Smooth muscle cell (in vitro differentiated cells): Measurements from ENCODE around the gene DIP2C. TPM values are rescaled to one million over a fixed set of nuclear protein-coding genes. Genes with fewer than 3 reads are reported as not detected.

ENCODE experiments used
- DNase-seq: peaks from one replicate; lab custom pipeline; 2025; ENCODE audit not compliant: unreplicated experiment; lab: John Stamatoyannopoulos, UW
- H2AFZ ChIP-seq: fragments of 200-600 bp; sonication (generic); 2 replicates; pipeline ENCODE4 v1.6.0; 2016; ENCODE audit warnings: antibody characterized with exemption, low read depth, mild to moderate bottlenecking
- H3F3A ChIP-seq: fragments of 200-600 bp; sonication (generic); 2 replicates; pipeline ENCODE4 v1.6.0; 2017; ENCODE audit warnings: antibody characterized with exemption, low read depth
- H3K27ac ChIP-seq: fragments of 200-600 bp; sonication (generic); 2 replicates; pipeline ENCODE4 v1.5.1; 2016; ENCODE audit warnings: low read depth, mild to moderate bottlenecking
- H3K27me3 ChIP-seq: fragments of 200-600 bp; sonication (generic); 2 replicates; pipeline ENCODE4 v1.6.1; 2016; ENCODE audit warnings: low read depth, mild to moderate bottlenecking
- H3K36me3 ChIP-seq: fragments of 200-600 bp; sonication (generic); 2 replicates; pipeline ENCODE4 v1.5.1; 2016; ENCODE audit warnings: low read depth
- H3K4me1 ChIP-seq: fragments of 200-600 bp; sonication (generic); 2 replicates; pipeline ENCODE4 v1.5.1; 2016; ENCODE audit warnings: low read depth
- H3K4me2 ChIP-seq: fragments of 200-600 bp; sonication (generic); 2 replicates; pipeline ENCODE4 v1.6.0; 2016; ENCODE audit warnings: mild to moderate bottlenecking
- H3K4me3 ChIP-seq: fragments of 200-600 bp; sonication (generic); 2 replicates; pipeline ENCODE4 v1.5.1; 2016; ENCODE audit warnings: mild to moderate bottlenecking
- H3K79me2 ChIP-seq: fragments of 200-600 bp; sonication (generic); 2 replicates; pipeline ENCODE4 v1.6.0; 2016; ENCODE audit warnings: low read depth, mild to moderate bottlenecking
- H3K9ac ChIP-seq: fragments of 200-600 bp; sonication (generic); 2 replicates; pipeline ENCODE4 v1.6.0; 2016; ENCODE audit warnings: low read depth
- H3K9me3 ChIP-seq: fragments of 200-600 bp; sonication (generic); replicated peaks from 2 replicates; pipeline ENCODE4 v1.5.1; 2016; ENCODE audit warnings: low read depth
- H4K20me1 ChIP-seq: fragments of 200-600 bp; sonication (generic); 2 replicates; pipeline ENCODE4 v1.6.0; 2016; ENCODE audit warnings: low read depth
- WGBS: methylation state at CpG from one replicate; pipeline ENCODE4 v1.1.7; 2016; ENCODE audit warnings: low lambda C conversion rate; 5-methylcytosine and 5-hydroxymethylcytosine counted together
- polyA plus RNA-seq: library from polyadenylated mRNA; unstranded; fragments of >200 nt; fragmentation: Nextera tagmentation; extraction: Ambion mirVana; gene quantifications from 2 replicates; pipeline ENCODE4 v1.2.1, GENCODE V29; 2016
- total RNA-seq: library from RNA; depleted of rRNA; stranded (reverse); fragments of >200 nt; gene quantifications from 2 replicates; pipeline ENCODE4 v1.2.3, GENCODE V29; 2014
- TF ChIP-seq, protein P1 (sequence below): fragments of 200-600 bp; sonication (generic); IDR thresholded peaks from 2 replicates; pipeline ENCODE4 v1.5.1; 2017; ENCODE audit warnings: borderline replicate concordance, mild to moderate bottlenecking, antibody characterized with exemption; ENCODE audit not compliant: insufficient read depth, poor library complexity, severe bottlenecking

Gene DIP2C
- total and polyA plus RNA-seq, 2 experiments from 2014 or later = 14.9 to 15.3 TPM

DNA sequence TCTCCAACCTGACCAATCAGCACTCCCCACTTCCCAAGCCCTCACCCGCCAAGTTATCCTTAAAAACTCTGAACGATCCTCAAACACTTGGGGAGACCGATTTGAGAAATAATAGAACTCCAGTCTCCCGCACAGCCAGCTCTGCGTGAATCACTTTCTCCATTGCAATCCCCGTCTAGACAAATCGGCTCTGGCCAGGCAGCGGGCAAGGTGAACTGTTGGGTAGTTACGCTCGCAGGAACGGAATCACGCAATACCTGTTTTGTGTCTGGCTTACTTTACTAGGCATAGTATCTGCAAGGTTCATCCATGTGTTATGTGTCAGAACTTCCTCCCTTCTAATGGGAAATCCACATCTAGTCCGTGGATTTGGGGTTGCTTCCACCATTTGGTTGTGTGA, 282.5 kb downstream of the DIP2C start:
- Histone ChIP-seq H2AFZ (no peak overlapping the region), H3K36me3 (peaks cover 20% of the 10 kb centered on the region), H4K20me1 (peaks cover 7% of the 10 kb centered on the region), H3K4me3 (no peak overlapping the region), H3F3A (no peaks in the 10 kb centered on the region), H3K4me2 (no peak overlapping the region), H3K4me1 (no peaks in the 10 kb centered on the region), H3K79me2 (no peaks in the 10 kb centered on the region), H3K27me3 (no peaks in the 10 kb centered on the region), H3K9me3 (no peaks in the 10 kb centered on the region), H3K27ac (peak overlapping the region; percentile 13), H3K9ac (no peak overlapping the region)
- WGBS = 89% methylated on average over 13 of the region's 13 CpGs
- TF ChIP-seq, protein P1, sequence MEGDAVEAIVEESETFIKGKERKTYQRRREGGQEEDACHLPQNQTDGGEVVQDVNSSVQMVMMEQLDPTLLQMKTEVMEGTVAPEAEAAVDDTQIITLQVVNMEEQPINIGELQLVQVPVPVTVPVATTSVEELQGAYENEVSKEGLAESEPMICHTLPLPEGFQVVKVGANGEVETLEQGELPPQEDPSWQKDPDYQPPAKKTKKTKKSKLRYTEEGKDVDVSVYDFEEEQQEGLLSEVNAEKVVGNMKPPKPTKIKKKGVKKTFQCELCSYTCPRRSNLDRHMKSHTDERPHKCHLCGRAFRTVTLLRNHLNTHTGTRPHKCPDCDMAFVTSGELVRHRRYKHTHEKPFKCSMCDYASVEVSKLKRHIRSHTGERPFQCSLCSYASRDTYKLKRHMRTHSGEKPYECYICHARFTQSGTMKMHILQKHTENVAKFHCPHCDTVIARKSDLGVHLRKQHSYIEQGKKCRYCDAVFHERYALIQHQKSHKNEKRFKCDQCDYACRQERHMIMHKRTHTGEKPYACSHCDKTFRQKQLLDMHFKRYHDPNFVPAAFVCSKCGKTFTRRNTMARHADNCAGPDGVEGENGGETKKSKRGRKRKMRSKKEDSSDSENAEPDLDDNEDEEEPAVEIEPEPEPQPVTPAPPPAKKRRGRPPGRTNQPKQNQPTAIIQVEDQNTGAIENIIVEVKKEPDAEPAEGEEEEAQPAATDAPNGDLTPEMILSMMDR = no peak
- DNase-seq = no peak

DNA sequence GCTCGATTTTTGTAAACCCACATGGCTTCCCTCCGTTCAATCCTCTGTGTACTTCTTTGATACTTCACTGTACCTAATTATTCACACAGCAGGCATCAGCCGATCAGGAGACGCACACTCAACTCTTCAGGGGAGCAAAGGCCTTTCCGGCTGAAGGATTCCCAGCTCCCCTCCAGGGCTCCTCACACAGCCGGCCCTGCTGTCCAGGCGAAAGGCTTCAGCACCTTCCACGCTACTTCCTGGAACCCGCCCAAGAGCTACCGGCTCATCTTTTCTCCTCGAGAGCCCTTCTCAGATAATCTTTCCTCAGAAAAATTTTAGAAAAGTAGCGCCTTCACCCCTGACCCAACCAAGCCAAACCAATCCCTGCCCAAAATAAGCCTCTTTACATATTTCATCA, 283.8 kb downstream of the DIP2C start:
- no peaks in the 10 kb centered on the region for H3K4me1 ChIP-seq
- peak overlapping the region; percentile 54 for H3K27ac ChIP-seq
- no peaks in the 10 kb centered on the region for H3K27me3 ChIP-seq
- H3K9me3 ChIP-seq = no peaks in the 10 kb centered on the region
- H3K79me2 ChIP-seq = no peaks in the 10 kb centered on the region
- DNase-seq = no peak
- 88% methylated on average over 12 of the region's 12 CpGs for WGBS
- no peaks in the 10 kb centered on the region for H3F3A ChIP-seq
- TF ChIP-seq, protein P1 = no peak
- no peak overlapping the region for H3K4me3 ChIP-seq
- no peak overlapping the region for H2AFZ ChIP-seq
- peaks cover 5% of the 10 kb centered on the region for H4K20me1 ChIP-seq
- H3K4me2 ChIP-seq = no peak overlapping the region
- no peak overlapping the region for H3K9ac ChIP-seq
- H3K36me3 ChIP-seq = peaks cover 20% of the 10 kb centered on the region

DNA sequence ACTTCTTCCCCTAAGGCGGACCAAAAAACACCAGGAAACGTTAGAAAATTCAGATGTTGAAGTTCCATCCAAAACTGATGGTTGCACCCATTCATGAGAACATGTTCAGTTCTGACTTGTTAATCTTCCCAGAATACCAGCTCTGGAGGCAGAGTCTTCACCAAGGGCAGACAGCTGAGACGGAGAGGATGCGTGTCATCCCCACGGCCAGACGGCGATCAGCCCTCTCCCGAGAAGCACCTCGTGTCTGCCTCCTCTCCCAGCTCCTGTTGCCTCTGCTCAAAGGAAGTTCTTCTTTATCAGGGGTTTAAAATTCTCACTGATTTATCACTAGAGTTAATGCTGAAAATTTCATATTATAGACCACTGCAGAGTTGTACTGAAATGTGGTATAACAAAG, 284.5 kb downstream of the DIP2C start:
- 51% methylated on average over 9 of the region's 9 CpGs for WGBS

GRCh38 chr10:404346-404745, 285.1 kb downstream of the DIP2C start:
- no peak overlapping the region for H2AFZ ChIP-seq
- no peak overlapping the region for H3K4me3 ChIP-seq
- DNase-seq = no peak
- no peaks in the 10 kb centered on the region for H4K20me1 ChIP-seq
- H3K36me3 ChIP-seq = peaks cover 9% of the 10 kb centered on the region
- H3K4me2 ChIP-seq = no peak overlapping the region
- peak overlapping the region; percentile 54 for H3K27ac ChIP-seq
- WGBS = 51% methylated on average over 4 of the region's 4 CpGs
- H3K9me3 ChIP-seq = no peaks in the 10 kb centered on the region
- TF ChIP-seq, protein P1 = no peak
- H3K9ac ChIP-seq = no peak overlapping the region
- H3K79me2 ChIP-seq = no peaks in the 10 kb centered on the region
- H3K27me3 ChIP-seq = no peaks in the 10 kb centered on the region
- H3F3A ChIP-seq = no peaks in the 10 kb centered on the region
- H3K4me1 ChIP-seq = no peaks in the 10 kb centered on the region

More for the DNA sequence above, 284.5 kb downstream of the DIP2C start:
- no peaks in the 10 kb centered on the region for H3K27me3 ChIP-seq
- H3F3A ChIP-seq = no peaks in the 10 kb centered on the region
- TF ChIP-seq, protein P1 = no peak
- H3K79me2 ChIP-seq = no peaks in the 10 kb centered on the region
- H3K4me2 ChIP-seq = no peak overlapping the region
- DNase-seq = no peak
- peak overlapping the region; percentile 54 for H3K27ac ChIP-seq
- H3K4me1 ChIP-seq = no peaks in the 10 kb centered on the region
- H3K9me3 ChIP-seq = no peaks in the 10 kb centered on the region
- no peaks in the 10 kb centered on the region for H4K20me1 ChIP-seq
- H3K4me3 ChIP-seq = no peak overlapping the region
- peaks cover 13% of the 10 kb centered on the region for H3K36me3 ChIP-seq
- no peak overlapping the region for H3K9ac ChIP-seq
- H2AFZ ChIP-seq = no peak overlapping the region
